SKM-1 (cell line): ENCODE data around the gene CHST7.

Source experiments
- DNase-seq: peaks from one replicate; lab custom pipeline; 2025; ENCODE audit not compliant: unreplicated experiment; lab: John Stamatoyannopoulos, UW

Gene CHST7

DNA sequence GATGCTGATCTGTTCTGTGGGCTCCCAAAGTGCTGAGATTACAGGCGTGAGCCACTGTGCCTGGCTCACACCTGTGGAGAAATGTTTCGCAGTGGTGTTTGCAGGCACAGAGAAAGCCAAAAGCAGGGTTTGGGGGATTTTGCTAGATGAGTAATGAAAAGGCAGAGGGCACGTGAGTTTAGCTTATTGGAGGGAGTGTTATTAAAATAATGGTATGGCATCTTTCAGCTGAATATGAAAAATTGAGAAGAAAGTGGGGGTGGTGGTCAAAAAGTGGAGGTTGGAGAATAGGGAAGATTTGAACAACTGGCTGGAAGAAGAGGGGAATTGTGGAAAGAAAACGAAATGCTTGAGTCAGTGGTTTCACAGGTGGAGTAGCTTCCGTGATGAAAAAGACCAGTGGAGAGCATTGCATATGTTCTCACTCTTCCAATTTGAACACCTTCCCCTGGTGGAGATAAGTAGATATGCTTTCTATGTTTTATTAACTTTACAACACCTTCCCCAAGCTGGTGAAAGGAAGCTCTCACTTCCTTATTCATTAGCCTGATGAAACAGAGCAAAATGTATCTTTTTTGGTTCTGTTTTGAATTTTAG is 1.1 kb upstream of the CHST7 start:
- peak; percentile 11 for DNase-seq

DNA sequence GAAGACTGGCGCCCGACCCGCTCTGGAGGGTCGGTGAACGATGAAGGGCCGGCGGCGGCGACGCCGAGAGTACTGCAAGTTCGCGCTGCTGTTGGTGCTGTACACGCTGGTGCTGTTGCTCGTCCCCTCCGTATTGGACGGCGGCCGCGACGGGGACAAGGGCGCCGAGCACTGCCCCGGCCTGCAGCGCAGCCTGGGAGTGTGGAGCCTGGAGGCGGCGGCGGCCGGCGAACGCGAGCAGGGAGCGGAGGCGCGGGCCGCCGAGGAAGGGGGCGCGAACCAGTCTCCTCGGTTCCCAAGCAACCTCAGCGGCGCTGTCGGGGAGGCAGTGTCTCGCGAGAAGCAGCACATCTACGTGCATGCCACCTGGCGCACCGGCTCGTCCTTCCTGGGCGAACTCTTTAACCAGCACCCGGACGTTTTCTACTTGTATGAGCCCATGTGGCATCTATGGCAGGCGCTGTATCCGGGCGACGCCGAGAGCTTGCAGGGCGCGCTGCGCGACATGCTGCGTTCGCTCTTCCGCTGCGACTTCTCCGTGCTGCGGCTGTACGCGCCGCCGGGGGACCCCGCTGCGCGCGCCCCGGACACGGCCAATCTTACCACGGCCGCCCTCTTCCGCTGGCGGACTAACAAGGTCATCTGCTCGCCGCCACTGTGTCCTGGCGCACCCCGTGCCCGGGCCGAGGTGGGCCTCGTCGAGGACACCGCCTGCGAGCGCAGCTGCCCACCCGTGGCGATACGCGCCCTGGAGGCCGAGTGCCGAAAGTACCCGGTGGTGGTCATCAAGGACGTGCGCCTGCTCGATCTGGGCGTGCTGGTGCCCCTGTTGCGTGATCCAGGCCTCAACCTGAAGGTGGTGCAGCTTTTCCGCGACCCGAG is 568 bp downstream of the CHST7 start:
- peak; percentile 1 for DNase-seq

DNA sequence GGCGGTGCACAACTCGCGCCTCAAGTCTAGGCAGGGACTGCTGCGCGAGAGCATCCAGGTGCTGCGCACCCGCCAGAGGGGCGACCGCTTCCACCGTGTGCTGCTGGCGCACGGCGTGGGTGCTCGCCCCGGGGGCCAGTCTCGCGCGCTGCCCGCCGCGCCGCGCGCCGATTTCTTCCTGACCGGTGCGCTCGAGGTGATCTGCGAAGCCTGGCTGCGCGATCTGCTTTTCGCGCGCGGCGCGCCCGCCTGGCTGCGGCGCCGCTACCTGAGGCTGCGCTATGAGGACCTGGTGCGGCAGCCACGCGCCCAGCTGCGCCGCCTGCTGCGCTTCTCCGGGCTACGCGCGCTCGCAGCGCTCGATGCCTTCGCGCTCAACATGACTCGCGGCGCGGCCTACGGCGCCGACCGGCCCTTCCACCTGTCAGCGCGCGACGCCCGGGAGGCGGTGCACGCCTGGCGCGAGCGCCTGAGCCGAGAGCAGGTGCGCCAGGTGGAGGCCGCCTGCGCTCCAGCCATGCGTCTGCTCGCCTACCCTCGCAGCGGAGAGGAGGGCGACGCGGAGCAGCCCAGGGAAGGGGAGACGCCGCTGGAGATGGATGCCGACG is 1.3 kb downstream of the CHST7 start:
- no peak for DNase-seq

DNA sequence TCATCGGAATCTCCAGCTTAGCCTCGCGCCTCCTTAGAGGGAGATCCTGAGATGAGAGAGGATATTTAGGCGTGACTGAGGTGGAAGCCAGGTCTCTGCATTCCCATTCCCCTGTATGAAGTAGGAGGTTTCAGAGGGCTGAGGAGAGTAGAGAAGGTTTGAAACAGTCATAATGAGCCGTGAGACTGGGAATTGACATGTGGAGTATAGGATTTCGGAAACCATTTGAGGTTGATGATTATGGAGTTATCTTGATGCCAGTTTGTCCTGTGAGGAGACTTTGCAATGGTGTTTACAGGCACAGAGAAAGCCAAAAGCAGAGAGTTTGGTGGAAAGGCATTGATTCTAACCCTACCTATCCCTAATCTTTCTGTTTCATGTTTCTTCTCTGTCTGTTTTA is 2.0 kb downstream of the CHST7 start:
- DNase-seq: no peak

DNA sequence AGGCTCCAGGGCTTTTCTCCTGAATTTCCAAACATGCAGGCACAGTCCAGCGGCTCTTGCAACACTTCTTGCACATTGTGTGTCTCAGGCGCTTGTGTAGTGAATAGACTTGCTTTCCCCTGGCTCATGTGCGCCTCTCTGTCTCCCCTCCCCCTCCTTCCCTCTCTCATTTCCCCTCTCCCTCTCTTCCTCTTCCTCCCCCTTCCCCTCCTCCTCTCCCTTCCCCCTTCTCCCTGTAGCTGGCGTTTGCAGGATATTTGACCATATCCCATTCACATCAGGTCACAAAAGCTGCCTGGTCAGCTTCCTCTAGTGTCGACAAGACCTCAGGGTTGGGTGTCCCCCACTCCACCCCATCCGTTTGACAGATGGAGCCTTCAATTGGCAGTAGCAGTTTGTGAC is 2.4 kb downstream of the CHST7 start:
- no peak for DNase-seq

DNA sequence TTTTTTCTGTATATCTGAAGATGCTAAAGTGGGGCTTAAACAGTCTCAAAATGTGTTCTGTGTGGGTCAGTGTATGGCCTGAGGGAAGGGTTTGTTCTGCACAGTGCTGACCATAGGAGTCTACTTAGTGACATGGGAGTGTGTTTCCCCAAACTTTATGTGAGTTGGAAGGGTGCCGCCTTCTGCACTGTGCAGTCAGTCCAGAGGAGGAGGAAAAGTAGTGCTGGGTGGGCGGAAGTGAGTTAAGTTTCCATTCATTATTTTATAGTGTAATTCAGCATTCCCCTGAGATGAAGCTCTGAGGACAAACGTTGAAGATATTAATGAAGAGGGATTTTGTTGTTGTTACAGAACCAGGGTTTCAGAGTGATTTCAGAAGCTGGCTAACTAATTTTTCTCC is 2.9 kb downstream of the CHST7 start:
- DNase-seq: no peak

DNA sequence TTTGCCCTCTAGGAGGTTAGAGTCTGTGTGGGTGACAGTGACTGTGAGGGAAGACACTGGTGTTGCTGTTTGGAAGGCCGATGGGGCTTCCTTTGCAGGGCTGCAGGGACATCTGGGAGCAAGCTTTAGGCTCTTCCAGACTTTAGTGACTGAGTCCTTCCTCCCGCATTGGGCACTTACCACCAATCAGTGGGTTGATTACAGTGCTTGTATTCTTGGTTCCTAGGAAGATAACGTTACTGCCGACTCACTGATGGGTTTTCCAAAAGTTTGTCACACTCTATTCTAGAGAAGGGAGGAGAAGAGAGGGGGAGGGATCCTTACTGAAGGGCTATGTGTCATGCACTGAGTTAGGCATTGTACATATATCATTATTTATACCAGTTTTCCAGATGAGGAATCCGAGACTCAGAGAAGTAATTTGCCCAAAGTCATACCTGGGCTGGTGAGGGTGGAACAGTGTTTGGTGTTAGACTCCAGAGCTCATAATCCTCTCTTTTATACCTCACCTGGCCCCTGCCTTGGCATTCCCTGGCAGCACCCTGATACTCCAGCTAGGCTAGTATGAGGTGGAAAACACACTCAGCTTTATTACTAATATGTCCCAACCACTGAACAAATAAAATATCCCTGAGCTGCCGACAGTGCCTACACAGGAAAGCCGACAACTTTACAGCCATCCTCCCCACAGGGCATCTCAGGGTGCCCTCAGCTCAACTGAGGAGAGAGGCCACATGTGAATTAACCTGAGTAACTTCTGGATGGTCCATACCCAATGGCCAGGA is 3.8 kb downstream of the CHST7 start:
- DNase-seq: no peak

DNA sequence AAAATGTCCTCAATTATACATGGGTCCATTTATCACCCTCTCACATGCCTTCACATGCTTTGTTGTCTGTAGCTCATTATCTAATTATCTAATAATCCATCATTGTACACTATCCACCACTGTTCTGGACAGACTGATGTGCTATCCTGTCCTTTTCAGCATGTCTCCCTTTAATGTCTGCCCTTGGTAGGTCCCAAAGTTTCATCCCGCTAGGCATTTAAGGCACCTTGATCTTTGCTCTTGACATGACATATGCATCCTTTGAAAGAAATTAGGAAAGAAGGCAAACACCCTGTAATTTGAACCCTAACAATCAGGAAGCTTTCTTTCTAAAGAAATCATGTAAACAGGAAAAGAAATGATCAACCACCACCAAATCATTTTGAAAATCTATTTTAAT is 5.7 kb downstream of the CHST7 start:
- no peak for DNase-seq

DNA sequence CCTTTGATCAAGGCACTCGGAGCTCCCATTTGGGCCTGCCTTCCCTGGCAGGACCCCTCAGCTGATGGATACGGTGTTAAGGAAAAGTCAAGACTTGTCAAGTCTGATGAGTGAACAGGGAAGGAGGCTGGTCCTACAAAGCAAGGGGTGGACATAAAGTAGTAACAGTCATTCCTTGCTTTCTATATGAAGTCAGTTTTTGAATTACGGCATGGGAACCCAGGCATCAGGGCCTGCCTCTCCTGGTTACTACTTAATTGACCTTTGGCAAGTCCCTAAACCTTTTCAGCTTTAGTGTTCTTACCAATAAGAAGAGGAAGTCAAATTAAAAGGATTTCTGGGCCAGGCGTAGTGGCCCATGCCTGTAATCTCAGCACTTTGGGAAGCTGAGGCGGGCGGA is 7.0 kb downstream of the CHST7 start:
- no peak for DNase-seq

DNA sequence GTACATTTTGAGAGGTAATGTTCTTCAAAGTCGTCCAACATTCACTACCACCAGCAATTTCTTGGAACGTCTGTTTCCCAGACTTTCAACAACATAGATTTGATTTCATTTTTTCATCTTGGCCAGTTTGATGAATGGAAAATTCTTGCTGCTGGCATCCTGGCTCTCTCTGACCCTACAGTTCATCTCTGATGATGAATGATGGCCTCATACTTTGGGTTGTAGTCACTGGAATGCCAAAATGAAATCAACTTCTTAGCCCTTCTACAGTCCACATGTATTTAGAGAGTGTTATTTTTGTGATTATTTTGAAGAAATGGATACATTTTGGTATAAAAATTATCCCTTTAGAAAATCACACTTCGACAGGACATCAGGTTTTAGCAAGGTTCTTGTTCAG is 8.8 kb downstream of the CHST7 start:
- no peak for DNase-seq

DNA sequence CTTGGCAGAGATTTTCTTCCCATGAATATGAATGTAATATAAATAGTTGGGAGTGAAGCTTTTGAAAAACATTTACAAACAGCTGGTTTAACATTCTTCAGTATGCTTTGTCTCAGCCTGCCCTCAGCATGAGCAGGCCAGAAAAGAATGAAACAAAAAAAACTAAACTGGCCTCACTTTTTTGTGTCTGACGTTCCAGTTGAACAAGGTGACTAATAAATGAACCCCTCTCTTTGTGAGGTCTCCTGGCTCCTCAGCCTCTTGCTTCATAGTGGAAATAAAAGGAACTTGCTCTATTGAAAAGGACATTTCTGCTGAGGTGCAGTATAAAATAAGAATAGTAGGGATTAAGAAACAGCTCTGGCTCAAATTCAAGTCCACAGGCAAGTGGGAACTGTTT is 9.4 kb downstream of the CHST7 start:
- DNase-seq: no peak

DNA sequence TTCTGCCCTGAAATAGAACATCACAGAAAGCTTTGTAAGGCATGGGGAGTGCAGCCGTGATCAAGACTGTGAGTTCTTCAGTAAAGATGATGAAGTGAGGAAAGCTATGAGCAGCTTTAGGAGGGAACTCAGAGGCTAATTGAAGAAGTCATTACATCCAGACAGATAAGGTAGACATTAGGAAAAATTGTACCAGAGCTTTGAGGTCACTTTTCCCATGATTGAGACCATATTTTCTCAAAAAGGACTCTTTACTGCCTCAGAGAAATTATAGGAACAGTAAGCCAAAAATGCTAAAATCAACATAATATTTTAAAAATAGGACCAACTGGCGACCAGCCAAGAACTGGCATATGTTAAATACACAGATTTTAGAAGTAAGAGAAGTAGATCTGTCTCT is 11.2 kb downstream of the CHST7 start:
- DNase-seq: no peak

DNA sequence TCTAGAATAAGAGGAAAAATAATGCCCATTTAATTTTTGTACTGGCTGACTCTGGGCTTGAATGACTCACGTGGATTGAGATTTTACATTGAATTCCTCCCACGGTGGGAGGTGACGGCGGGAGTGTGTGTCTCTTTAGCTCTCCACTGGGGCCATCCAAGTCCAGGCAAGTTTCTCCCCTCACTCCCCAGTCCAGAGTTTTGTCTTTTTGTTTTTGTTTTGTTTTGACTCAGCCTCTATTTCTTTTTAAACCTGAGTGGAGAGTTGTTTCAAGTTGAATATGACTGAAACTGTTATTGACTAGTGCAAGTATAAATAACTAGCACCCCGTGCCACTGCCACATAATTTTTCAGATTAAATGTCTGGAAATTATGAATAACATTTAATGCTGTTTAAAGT is 13.6 kb downstream of the CHST7 start:
- no peak for DNase-seq

DNA sequence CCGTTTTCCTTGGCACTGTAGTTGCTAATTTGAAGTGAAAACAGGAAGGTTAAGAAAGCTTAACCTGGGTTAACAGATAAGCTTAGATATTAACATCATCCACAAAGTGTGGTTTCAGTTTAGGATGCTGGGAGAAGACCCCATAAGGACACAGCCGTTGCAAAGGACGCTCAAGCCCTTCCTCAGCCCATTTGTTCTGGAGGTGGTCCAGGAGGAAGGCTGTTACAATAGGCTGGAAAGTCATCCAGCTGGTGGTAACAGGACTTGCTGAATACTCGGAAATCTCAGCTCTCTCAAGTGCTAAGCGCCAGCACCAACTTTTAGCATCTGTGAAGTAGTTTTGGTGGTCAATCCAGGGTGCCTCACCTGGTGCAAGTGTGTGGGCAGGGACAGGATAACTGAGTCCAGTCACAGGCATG is 14.2 kb downstream of the CHST7 start:
- DNase-seq: no peak

DNA sequence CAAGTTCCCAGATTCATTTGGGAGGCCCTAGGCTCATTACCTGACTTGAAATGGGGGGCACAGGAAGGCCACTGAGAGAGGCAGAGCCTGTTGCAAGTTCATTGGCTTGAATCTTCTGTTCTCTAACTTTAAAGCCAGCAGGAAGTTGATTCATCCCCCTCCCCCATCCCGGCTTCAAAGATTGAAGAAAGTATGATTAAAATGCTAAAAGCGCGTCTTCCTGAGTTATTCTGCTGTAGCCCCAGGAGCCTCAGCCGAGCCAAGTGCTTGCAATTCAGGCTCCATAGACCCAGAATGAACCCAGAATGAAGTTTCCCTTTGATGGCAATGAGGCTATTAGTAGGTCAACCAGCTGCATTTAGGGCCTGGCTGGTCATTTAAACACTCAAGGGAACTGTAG is 14.7 kb downstream of the CHST7 start:
- no peak for DNase-seq

DNA sequence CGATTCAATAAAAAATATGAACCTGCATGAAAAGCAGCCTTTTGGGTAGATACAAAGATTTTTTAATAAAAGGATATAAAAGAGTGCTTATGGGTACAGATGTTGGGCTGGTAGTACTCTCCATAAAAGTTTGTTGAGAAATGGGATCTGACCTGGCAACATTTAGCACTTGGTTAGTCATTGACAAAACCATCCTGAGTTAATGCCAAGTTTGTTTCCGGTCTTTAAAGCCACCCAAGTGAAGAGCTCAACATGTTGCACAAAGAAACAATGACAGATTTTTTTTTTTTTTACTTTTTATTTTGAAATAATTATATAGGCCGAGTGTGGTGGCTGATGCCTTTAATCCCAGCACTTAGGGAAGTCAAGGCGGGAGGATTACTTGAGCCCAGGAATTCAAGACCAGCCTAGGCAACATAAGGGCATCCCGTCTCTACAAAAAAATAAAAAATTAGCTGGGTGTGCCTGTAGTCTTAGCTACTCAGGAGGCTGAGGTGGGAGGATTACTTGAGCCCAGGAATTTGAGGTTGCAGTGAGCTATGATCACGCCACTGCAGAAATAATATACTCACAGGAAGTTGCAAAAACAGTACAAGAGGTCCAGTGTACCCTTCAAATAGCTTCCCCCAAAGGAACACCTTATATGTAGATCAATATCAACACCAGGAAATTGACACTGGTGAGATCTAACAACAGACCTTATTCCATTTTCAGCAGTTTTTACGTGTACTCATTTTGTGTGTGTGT is 16.6 kb downstream of the CHST7 start:
- DNase-seq: no peak

DNA sequence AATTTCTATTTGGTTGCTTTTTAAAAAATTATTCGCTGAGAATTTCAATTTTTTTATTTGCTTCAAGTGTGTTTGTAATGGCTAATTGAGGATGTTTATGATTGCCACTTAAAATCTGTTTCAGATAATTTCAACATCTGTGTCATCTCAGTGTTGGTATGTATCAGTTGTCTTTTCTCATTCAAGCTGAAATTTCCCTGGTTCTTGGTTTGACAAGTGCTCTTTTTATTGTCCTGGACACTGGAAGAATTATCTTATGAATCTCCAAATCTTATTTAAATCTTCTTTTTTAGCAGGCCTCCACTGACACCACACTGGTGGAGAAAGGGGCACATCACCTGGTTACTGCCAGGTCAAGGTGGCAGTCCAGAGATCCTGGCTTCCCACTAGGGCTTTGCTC is 21.5 kb downstream of the CHST7 start:
- DNase-seq: no peak

DNA sequence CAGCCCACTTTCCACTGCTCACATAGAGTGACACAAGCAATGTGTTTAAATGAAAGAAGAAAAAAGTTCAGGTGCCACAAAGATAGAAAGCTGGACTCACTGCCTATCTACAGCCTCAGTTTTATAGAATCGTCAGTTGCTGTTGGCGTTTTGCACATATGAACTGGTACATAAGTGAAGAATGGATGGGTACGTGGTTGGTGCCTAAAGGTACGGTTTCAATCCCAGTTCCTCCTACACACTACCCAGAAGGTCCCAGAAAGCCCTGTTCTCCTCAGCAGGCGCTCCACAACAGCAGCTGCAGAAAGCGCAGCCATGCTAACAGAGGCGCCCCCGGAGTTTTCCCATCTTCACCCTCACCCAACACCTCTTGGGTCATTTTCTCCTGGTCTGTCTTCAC is 23.6 kb downstream of the CHST7 start:
- no peak for DNase-seq

DNA sequence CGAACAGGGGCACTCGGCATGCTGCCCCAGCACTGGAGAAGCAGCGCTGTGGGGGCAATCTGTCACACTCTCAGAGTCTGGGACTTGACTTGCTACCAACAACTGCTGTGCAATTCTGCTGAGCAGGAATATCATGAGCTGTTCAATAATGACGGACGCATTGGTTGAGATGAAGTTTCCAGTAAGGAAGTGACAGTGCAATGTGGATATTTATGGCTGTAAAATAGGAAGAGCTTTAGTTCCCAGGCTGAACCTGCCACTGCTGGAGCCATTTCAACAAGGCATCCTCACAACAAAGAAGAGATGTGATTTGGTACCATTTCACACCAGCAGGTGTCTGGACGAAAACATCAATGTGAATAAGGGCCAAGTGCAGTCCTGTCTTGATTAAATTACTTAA is 24.2 kb downstream of the CHST7 start:
- DNase-seq: no peak

DNA sequence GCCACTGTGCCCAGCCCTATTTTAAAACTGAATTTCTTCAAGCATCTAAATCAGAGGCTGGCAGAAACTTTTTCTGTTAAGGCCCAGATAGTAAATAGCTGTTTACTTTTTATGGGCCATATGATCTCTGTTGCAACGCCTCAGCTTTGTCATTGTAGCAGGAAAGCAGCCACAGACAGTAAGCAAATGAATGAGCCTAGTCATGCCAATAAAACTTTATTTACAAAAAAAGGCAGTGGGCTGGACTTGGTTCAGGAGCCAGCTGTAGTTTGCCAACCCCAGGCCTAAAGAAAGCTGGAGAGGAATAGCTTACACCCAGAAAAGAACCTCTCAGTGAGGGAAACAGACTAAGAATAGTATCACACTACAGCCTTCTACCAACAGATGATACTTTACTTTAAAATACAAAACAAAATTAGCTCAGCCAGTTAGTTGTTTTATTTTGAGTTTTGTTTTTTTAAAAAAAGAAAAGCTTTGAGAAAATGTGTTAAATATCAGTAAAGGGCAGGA is 25.5 kb downstream of the CHST7 start:
- no peak for DNase-seq

DNA sequence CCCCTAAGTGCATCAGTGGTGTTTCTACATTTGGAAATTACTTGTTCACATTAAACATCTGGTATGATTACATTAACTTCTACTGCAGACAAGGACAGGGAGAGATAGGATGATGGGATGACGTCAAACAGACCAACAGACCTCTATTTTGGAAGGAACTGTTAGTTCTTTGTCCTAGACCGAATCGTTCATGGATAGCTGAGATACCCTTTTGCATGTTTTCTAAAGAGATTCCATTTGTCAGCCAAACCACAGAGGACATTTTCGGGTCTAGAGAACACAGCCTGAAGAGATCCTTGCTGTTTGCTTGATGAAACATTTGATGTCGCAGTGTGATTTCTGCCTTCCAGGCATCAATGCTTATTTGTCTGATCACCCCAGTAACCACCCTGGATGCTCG is 27.7 kb downstream of the CHST7 start:
- no peak for DNase-seq
